Measurements from ENCODE around the gene MIGA2.

Gene MIGA2

DNA sequence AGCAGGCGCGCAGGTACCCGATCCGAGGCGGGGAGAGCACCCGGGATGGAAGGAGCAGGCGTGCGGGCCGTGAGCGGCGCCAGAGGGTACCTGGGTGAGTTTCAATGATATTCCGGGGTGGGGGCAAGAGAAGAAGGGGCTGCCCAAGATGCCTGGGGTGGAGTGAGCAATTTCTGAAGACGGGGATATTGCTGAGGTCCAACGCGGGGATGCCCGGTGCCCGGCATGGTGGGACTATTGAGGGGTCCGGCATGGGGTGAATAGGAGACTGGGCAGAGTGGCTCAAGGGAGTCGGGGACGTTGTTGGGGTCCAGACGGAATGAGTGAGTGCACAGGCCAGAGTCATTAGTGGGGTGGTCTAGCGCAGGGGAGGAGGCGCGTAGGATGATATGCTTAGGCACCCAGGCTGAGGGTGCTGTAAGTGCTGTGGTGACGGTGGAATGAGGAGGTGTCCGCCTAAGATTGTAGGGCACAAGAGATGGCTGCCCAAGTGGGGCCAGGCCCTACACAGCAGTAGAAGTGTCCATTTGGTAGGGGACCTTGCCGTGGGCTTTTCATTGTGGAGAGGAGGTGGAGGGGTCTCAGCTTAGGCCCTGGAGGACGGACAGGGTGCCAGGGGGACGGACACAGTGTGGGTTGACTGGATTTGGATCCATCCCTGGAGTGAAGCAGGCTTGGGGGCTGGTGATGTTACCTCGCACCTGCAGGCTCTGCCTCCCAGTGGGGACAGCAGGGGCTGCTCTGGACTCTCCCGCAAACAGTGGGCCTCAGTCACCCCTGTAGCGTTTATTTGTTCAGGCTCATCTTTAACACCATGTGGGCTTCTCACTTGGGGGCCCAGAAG lies 719 bp downstream of the MIGA2 start:
- DNase-seq (ENCODE audit: low spot score) = no peak

- no peak for DNase-seq (ENCODE audit: low spot score)
These were observed 1.3 kb downstream of the MIGA2 start for GRCh38 chr9:129037767-129038098.

DNA sequence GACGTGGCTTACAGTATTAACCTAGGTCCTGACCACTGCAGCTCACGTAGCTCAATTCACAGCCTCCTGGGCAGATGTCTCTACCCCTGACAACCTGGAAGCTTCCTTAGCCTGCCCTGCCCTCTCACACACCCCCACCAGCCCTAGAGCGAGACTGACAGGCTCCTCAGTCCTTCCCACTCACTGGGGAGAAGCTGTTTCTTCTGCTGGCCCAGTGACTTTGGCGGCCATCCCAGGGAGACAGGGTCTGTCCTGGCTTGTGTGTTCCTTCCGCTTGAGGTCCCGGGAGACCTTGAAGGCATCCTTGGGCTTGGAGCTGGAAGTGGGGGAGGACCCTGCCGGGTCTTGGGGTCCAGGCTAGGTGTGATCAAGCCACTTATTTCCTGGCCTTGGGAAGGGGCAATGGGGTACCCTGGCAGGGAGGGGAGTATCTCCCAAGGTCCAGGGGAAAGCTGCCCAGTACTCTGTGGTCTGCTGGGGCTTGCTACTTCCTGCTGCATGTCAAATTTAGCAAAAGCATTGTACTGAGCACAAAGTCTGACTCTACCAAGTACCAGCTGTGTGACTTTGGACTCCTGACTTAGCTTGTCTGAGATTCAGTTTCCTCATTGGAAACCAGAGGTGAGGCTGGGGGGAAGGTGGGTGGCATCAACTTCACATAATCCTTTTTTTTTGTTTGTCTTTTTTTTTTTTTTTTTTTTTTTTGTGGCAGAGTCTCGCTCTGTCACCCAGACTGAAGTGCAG lies 1.9 kb downstream of the MIGA2 start:
- DNase-seq (ENCODE audit: low spot score) = no peak

DNA sequence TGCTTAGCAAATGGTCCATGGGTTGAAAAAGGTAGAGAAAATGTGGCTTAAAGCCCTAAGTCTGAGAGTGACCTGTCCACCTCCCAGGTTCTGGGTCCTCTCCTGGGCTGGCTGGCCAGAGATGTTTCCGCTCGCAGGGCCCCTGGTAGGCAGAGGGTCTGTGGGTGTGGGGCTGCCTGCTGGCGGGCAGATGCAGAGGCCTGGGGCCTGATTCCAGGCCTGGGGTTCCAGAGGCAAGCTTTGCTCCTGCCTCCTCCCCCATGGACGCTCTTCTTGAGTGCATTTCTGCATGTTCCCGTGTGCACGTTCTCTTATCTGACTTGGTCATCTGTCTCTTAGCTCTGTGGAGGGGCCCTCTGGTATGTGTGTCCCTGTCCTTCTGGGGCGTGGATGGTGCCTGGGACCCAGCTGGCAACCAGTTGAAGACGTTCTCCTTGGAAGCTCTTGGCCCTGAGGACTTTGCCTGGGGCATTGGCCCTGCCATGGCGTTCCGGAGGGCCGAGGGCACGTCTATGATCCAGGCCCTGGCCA lies 3.8 kb downstream of the MIGA2 start:
- no peak for DNase-seq (ENCODE audit: low spot score)

DNA sequence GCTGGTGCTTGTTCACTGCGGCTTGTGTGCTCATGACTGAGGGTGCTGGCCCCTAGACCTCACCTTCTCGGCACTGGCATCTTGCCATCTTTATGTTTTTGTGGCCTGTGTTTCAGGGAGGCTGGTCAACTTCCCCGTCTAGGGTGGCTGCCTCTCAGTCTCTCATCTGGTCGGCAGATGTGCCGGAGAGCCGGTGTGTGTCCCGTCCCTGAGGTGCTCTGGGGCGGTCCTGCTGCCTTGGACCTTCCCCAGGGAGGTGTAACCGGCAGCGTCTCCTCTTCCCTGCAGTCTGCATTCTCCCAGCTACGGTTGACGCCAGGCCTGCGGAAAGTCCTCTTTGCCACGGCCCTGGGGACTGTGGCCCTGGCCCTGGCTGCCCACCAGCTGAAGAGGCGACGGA lies 5.6 kb downstream of the MIGA2 start:
- no peak for DNase-seq (ENCODE audit: low spot score)

GRCh38 chr9:129052592-129052991 lies 16.2 kb downstream of the MIGA2 start:
- no peak for DNase-seq (ENCODE audit: low spot score)

DNA sequence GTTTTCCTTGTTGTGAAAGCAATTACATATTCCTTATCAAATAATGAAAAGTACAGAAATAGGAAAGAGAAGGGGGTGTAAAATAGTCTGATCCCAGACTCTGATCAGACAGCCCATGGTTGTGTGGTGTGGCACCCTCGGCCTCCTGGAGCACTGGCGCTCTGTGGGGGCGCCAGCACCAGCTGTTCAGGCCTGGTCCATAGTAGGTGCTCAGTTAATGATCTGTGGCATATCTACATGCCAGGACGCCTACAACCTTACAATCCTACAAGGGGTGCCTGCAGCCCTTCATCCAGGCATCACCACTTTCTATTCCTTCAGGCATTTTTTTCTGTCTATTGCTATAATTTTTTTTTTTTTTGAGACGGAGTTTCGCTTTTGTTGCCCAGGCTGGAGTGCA lies 16.6 kb downstream of the MIGA2 start:
- DNase-seq (ENCODE audit: low spot score) = no peak

GRCh38 chr9:129054163-129054851 lies 17.9 kb downstream of the MIGA2 start:
- no peak for DNase-seq (ENCODE audit: low spot score)

DNA sequence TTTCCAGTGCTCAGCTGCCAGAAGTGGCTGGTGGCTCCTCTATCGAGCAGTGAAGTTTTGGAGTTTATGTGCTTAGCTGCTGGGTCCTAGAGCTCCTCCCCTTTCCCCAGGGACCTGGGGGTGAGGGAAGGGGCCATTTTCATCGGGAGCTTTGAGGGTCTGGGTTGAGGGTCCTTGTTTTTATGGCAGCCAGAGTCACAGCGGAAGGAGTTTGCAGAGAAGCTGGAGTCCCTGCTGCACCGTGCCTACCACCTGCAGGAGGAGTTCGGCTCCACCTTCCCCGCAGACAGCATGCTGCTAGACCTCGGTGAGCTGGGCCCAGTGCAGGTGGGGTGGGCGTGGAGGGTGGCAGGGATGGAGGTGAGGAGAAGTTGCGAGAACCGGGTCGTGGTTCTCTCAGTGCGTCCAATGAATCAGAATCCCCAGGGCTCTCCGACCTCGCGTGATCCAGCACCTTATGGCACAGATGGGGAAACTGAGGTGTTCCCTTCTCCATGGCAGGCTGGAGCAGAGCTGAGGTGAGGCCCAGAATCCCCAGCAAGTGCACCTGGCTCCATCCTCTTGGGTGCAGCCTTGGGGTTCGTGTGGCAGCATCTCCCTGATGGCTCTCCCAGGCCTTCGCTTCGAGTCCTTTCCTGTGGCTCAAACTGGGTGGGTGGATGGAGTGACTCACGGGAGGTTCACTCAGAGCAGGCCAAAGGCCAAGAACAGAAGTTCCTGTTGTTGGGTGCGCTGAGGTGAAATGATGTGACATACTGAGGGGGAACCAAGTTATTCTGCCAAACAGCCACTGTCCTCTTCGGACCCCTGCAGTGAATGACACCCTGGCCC lies 22.8 kb downstream of the MIGA2 start:
- DNase-seq (ENCODE audit: low spot score) = no peak

DNA sequence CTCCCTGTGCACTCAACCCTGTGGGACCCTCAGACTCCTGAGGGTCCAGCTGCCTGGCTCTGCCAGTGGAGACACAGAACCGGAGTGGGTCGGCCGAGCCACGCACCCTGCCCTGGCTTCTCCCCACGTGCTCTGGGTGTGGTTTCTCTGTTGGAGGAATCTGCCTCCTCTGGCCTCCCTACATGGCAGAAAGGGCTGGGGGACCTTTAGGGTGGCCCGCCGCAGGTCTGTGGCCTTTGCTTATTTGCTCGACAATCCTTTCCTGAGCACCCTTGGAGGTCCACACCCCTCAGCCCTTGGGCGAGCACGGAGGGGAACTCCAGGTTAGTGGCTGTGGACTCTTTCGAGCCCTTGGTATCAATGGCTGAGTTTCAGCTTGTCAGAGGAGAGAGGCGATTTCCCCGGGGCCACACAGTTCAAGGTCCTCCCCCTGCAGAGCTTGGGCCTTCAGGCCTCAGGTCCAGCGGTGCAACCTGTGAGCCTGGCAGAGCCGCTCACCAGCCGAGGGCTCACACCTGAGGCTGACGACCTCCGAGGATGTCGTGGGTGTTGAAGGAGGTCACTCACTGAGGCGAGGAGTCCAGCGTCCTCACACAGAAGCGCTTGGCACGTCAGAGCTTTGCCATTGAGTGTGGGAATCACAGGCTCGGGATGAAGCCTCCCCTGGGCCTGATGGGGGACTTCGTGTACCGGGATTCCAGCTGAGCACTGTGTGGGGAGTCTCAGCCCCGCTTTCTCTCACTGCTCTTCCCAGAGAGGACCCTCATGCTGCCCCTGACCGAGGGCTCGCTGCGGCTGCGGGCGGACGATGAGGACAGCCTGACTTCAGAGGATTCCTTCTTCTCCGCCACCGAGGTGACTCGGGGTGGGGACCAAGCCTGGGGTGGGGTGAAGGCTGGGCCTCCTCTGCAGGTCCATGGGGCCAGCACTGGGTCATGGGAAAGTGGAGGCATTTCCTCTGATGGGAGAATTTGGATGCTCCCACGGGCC lies 23.7 kb downstream of the MIGA2 start:
- no peak for DNase-seq (ENCODE audit: low spot score)

GRCh38 chr9:129060991-129061390 lies 24.6 kb downstream of the MIGA2 start:
- DNase-seq (ENCODE audit: low spot score) = no peak

DNA sequence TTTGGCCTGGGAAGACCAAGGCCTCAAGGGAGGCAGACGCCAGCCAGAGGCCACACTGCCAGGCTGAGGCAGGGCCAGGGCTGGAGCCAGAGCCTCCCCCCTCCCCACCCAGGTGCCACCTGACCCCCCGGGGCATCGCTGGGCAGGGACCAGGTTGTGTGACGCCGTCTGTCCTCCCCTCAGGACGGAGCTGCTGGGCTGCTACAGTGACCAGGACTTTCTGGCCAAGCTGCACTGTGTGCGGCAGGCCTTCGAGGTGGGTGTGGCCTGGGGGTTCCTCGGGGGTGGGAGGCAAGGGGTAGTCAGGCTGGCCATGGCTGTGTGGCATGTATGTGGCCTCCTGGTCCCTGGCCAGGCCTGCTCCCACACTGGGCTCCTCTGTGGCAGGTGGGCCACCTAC lies 26.6 kb downstream of the MIGA2 start:
- DNase-seq (ENCODE audit: low spot score) = no peak

DNA sequence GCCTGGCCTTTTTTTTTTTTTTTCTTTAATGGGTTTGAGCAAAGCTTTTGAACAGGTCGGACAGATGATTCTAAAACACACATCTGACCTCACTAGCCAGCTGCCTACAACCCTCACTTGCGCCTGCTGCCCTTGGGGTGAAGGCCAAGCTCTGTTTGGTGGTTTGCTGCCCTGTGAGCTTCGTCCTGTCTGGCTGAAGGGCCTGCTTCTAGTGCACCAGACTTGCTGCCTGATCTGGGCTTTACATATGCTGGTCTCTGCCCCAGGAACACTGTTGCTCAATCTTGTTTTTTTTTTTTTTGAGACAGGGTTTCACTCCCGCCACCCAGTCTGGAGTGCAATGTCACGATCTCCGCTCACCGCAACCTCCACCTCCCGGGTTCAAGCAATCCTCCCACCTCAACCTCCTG lies 28.1 kb downstream of the MIGA2 start:
- no peak for DNase-seq (ENCODE audit: low spot score)

DNA sequence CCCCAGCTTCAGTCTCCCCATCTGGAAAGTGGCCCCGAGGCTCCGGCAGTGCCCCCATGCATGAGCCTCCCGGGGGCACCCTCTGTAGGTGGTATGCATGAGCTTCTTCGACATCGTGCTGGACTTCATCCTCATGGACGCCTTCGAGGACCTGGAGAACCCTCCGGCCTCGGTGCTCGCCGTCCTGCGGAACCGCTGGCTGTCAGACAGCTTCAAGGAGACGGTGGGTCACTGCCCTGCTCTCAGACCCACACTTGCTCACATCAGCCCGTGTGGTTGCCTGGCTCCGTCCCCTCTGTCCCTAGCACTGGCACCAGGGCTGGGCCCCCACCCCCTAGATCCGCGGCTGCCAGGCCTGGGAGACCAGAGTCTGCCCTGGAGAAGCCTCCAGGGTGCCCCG lies 31.7 kb downstream of the MIGA2 start:
- DNase-seq (ENCODE audit: low spot score) = no peak

GRCh38 chr9:129068990-129069861 lies 32.8 kb downstream of the MIGA2 start:
- DNase-seq (ENCODE audit: low spot score) = peak; percentile 51

GRCh38 chr9:129069862-129070641 lies 33.6 kb downstream of the MIGA2 start:
- no peak for DNase-seq (ENCODE audit: low spot score)

GRCh38 chr9:129070696-129071525 lies 34.5 kb downstream of the MIGA2 start:
- DNase-seq (ENCODE audit: low spot score) = no peak
